Tibial nerve (tissue), 4 donors: ENCODE results near the gene SLC52A3. TPM values are rescaled to one million over a fixed set of nuclear protein-coding genes. Genes with fewer than 3 reads are reported as not detected.

Source experiments
- DNase-seq, 2 donors: peaks; one replicate each; pipeline ENCODE4 v3.0.0-alpha.2; 2019; ENCODE audit warnings: low spot score in 2 of 2
- H3K27ac ChIP-seq, 4 donors: fragments of 200-600 bp; sonication (generic) in 3 of 4; one replicate each; pipeline ENCODE4 v1.5.1; 2017 to 2019; ENCODE audit warnings: mild to moderate bottlenecking in 1 of 4
- H3K27me3 ChIP-seq, 2 donors: fragments of 200-600 bp; sonication (generic) in 1 of 2; one replicate each; pipeline versions ENCODE4 v1.5.1 to v1.6.0; 2017 to 2019
- H3K36me3 ChIP-seq, 3 donors: fragments of 200-600 bp; sonication (generic); one replicate each; pipeline ENCODE4 v1.5.1; 2018 to 2019
- H3K4me1 ChIP-seq, 4 donors: fragments of 200-600 bp; sonication (generic) in 3 of 4; one replicate each; pipeline ENCODE4 v1.5.1; 2017 to 2019
- H3K4me3 ChIP-seq, 4 donors: fragments of 200-600 bp; sonication (generic) in 3 of 4; one replicate each; pipeline ENCODE4 v1.5.1; 2017 to 2019; ENCODE audit warnings: mild to moderate bottlenecking in 1 of 4, moderate library complexity in 1 of 4
- H3K9me3 ChIP-seq, 4 donors: fragments of 200-600 bp; sonication (generic) in 3 of 4; one replicate each; pipeline ENCODE4 v1.5.1; 2017 to 2019
- CTCF ChIP-seq, 5 experiments: fragments of 200-600 bp in 3 of 5; fragments of 450-650 bp in 2 of 5; sonication (generic) in 3 of 5; IDR thresholded peaks; one replicate each; pipeline ENCODE4 v1.5.1; 2016 to 2019; ENCODE audit warnings: antibody characterized with exemption in 5 of 5, mild to moderate bottlenecking in 3 of 5, moderate library complexity in 2 of 5
- EP300 ChIP-seq, 2 donors: sonication (generic); formaldehyde crosslinking; IDR thresholded peaks; one replicate each; pipeline ENCODE4 v1.6.1; 2017; ENCODE audit warnings: antibody characterized with exemption in 2 of 2, mild to moderate bottlenecking in 1 of 2
- POLR2A ChIP-seq, 2 donors: fragments of 450-650 bp; IDR thresholded peaks; one replicate each; pipeline ENCODE4 v1.6.1; 2017; ENCODE audit warnings: antibody characterized with exemption in 2 of 2, mild to moderate bottlenecking in 2 of 2, moderate library complexity in 2 of 2
- WGBS, 2 donors: methylation state at CpG; one replicate each; pipeline ENCODE4 v1.1.5; 2018; 5-methylcytosine and 5-hydroxymethylcytosine counted together
- total RNA-seq, 4 donors: library from RNA; depleted of rRNA; stranded (reverse); fragments of >200 nt; gene quantifications; one replicate each; pipeline ENCODE4 v1.1.0, GENCODE V29; 2016

SLC52A3 gene
- total RNA-seq, 4 donors from 2014 or later = 0.42 to 13.2 (median 2.4) TPM

DNA sequence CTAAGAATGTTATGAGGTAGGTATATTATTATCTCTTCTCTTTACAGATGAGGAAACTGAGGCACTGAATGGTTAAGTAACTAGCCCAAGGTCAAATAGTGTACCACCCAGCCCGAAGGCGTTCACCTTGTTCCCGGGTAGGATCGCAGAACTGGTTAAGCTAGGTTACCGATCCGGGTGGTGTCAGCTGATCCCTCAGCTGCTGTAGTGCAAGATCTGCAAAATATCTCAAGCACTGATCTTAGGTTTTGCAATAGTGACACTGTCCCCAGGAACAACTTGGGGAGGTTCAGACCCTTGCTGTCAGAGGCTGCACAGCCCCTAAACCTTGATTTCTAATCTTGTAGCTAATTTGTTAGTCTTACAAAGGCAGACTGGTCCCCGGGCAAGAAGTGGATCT is 28.1 kb downstream of the SLC52A3 start:
- no peak for DNase-seq
- H3K9me3 ChIP-seq = peaks cover 0 to 11% (median 0%) of the 10 kb centered on the region in 4 donors
- H3K36me3 ChIP-seq = no peaks in the 10 kb centered on the region
- H3K4me3 ChIP-seq = no peak overlapping the region
- WGBS, 2 donors = 69 to 79% methylated on average over 7 of the region's 7 CpGs
- H3K27me3 ChIP-seq = peaks cover 0 to 9% of the 10 kb centered on the region in 2 donors
- no peaks in the 10 kb centered on the region for H3K4me1 ChIP-seq
- TF ChIP-seq CTCF (IDR thresholded peaks at IDR 0.05) (no peak), POLR2A (IDR thresholded peaks at IDR 0.05) (no peak), EP300 (IDR thresholded peaks at IDR 0.05) (no peak)
- no peak overlapping the region for H3K27ac ChIP-seq

GRCh38 chr20:739736-740135 is 28.6 kb downstream of the SLC52A3 start:
- H3K27me3 ChIP-seq = peaks cover 0 to 9% of the 10 kb centered on the region in 2 donors
- peaks cover 0 to 6% (median 0%) of the 10 kb centered on the region in 4 donors for H3K9me3 ChIP-seq
- no peak overlapping the region for H3K27ac ChIP-seq
- TF ChIP-seq EP300 (IDR thresholded peaks at IDR 0.05) (no peak), CTCF (IDR thresholded peaks at IDR 0.05) (no peak)
- no peak for DNase-seq
- no peaks in the 10 kb centered on the region for H3K36me3 ChIP-seq
- no peaks in the 10 kb centered on the region for H3K4me1 ChIP-seq
- 45 to 64% methylated on average over 8 of the region's 8 CpGs for WGBS, 2 donors
- H3K4me3 ChIP-seq = no peak overlapping the region

GRCh38 chr20:733861-734260 is 34.4 kb downstream of the SLC52A3 start:
- peaks cover 0 to 38% of the 10 kb centered on the region in 2 donors for H3K27me3 ChIP-seq
- DNase-seq = no peak
- 23 to 34% methylated on average over 7 of the region's 7 CpGs for WGBS, 2 donors
- H3K4me1 ChIP-seq = no peaks in the 10 kb centered on the region
- no peak overlapping the region for H3K4me3 ChIP-seq
- no peak overlapping the region for H3K27ac ChIP-seq
- no peaks in the 10 kb centered on the region for H3K36me3 ChIP-seq
- TF ChIP-seq CTCF (IDR thresholded peaks at IDR 0.05) = no peak
- TF ChIP-seq EP300 (IDR thresholded peaks at IDR 0.05) = no peak
- TF ChIP-seq POLR2A (IDR thresholded peaks at IDR 0.05) = no peak
- H3K9me3 ChIP-seq = peaks cover 0 to 3% (median 0%) of the 10 kb centered on the region in 4 donors

GRCh38 chr20:732727-733126 is 35.6 kb downstream of the SLC52A3 start:
- Histone ChIP-seq H3K4me1 (peaks cover 0 to 9% (median 3%) of the 10 kb centered on the region in 4 donors), H3K27me3 (peaks cover 0 to 49% of the 10 kb centered on the region in 2 donors), H3K36me3 (no peaks in the 10 kb centered on the region), H3K9me3 (peaks cover 0 to 3% (median 0%) of the 10 kb centered on the region in 4 donors), H3K4me3 (no peak overlapping the region), H3K27ac (no peak overlapping the region)
- DNase-seq = no peak
- no peak for TF ChIP-seq POLR2A (IDR thresholded peaks at IDR 0.05)
- TF ChIP-seq CTCF (IDR thresholded peaks at IDR 0.05) = no peak
- TF ChIP-seq EP300 (IDR thresholded peaks at IDR 0.05) = no peak
- WGBS, 2 donors = 78 to 83% methylated on average over 3 of the region's 3 CpGs

DNA sequence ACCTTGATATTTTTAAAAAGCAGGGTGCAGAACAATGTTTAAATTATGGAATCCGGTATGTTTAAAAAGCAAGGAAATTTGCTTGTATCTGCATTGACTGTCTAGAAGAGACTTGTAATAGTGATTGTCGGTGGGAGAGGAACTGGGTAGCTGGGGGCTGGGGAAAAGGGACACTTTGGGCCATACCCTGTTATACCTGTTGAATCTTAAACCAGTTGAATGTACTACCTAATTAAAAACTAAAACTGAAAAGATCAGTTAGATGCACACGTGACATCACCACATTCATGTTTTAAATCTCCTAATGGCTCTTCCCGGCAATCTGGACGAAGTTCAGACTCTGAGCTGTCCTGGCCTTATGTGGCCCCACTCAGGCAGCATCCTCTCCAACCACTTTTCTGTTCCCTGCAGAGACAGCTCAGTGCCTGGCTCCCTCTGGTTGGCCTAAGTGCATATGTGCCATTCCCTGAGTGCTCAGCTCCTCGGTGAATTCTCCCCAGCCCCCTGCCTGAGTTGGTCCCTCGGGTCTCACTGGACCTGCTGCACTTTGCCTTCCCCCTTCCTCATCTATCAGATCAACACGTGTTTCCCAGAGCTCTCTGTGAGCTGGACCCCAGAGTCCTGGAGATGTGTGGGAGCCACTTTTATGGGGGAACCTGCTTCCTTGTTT is 36.3 kb downstream of the SLC52A3 start:
- H3K9me3 ChIP-seq = peaks cover 0 to 3% (median 0%) of the 10 kb centered on the region in 4 donors
- DNase-seq = no peak

More for the DNA sequence above, 36.3 kb downstream of the SLC52A3 start:
- 65 to 74% methylated on average over 8 of the region's 8 CpGs for WGBS, 2 donors
- H3K27ac ChIP-seq = no peak overlapping the region
- no peaks in the 10 kb centered on the region for H3K36me3 ChIP-seq
- peaks cover 0 to 10% (median 3%) of the 10 kb centered on the region in 4 donors for H3K4me1 ChIP-seq
- no peak for TF ChIP-seq POLR2A (IDR thresholded peaks at IDR 0.05)
- no peak for TF ChIP-seq CTCF (IDR thresholded peaks at IDR 0.05)
- TF ChIP-seq EP300 (IDR thresholded peaks at IDR 0.05) = no peak
- no peak overlapping the region for H3K4me3 ChIP-seq
- H3K27me3 ChIP-seq = peaks cover 0 to 56% of the 10 kb centered on the region in 2 donors
